ENCODE results near the gene MALSU1.

- TF ChIP-seq POLR2AphosphoS5 (IDR thresholded peaks at IDR 0.05; ENCODE audit: low read depth, low read length) (no peak), TAF1 (IDR thresholded peaks at IDR 0.05; ENCODE audit: borderline replicate concordance, low read depth, low read length) (no peak)
These were observed 39.3 kb downstream of the MALSU1 start for GRCh38 chr7:23338439-23338838.
